Measurements from ENCODE around the gene LOXL4. TPM values are rescaled to one million over a fixed set of nuclear protein-coding genes. Genes with fewer than 3 reads are reported as not detected.

LOXL4 gene
- total RNA-seq, 1 experiment from 2014 or later = 1.3 TPM

DNA sequence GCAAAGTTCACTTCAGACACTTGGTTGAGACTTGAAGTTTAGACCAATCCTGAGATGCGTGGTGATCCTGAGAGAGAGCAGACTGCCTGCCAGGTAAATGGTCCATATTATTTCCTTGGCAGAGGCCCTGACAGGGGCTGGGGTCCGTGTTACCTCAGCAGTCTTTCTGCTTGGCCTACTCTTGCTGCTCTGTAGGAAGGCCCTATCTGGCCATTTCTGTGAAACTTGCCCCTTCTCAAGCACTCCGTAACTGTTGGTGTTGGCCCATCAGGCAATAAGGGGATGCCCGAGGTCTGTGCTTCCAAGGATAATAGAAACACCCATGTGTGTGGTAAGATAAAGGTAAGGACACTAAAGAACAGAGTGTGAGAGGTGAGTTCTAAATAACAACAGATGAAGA is 20.0 kb downstream of the LOXL4 start:
- Histone ChIP-seq H3K36me3 (ENCODE audit: control insufficient read depth in 1 of 2, insufficient read depth in 2 of 2, low read length in 2 of 2) (peaks cover 6 to 8% of the 10 kb centered on the region in 2 experiments; a peak in 2 of 4 replicates), H2AFZ (ENCODE audit: low read depth, low read length, poor library complexity, severe bottlenecking) (no peak overlapping the region), H3K4me3 (replicated peaks in 1 of 2; ENCODE audit: low read depth in 1 of 2, low read length in 2 of 2) (no peak overlapping the region), H3K27me3 (ENCODE audit: insufficient read depth, low read length) (no peaks in the 10 kb centered on the region), H3K9me2 (ENCODE audit: insufficient read depth) (no peaks in the 10 kb centered on the region), H3K27ac (ENCODE audit: low read depth, low read length) (no peak overlapping the region), H3K79me2 (ENCODE audit: insufficient read depth, low read length) (no peaks in the 10 kb centered on the region), H3K9me3 (ENCODE audit: control insufficient read depth in 1 of 2, insufficient read depth in 1 of 2, low read depth in 1 of 2, low read length in 2 of 2) (no peaks in the 10 kb centered on the region), H3K4me1 (ENCODE audit: control insufficient read depth in 1 of 2, insufficient read depth in 2 of 2, low read length in 2 of 2) (no peaks in the 10 kb centered on the region), H4K20me1 (ENCODE audit: insufficient read depth) (no peaks in the 10 kb centered on the region; the same call in 1 of the 2 replicates), H3K4me2 (ENCODE audit: low read length) (no peak overlapping the region), H3K9ac (ENCODE audit: low read length) (no peak overlapping the region)
- DNase-seq (ENCODE audit: low read depth, low spot score) (no peak), ATAC-seq (no peak)
- TF ChIP-seq SIN3A (IDR thresholded peaks at IDR 0.05; ENCODE audit: low read depth) (no peak), POLR2AphosphoS5 (IDR thresholded peaks at IDR 0.05; ENCODE audit: low read depth, low read length) (no peak), EGR1 (IDR thresholded peaks at IDR 0.05; ENCODE audit: low read depth) (no peak), YY1 (IDR thresholded peaks at IDR 0.05; ENCODE audit: extremely low read depth, insufficient replicate concordance, low read depth, low read length) (no peak), ZNF274 (IDR thresholded peaks at IDR 0.05; ENCODE audit: low read depth, low read length) (no peak), RAD21 (IDR thresholded peaks at IDR 0.05; ENCODE audit: low read depth) (no peak), MAX (IDR thresholded peaks at IDR 0.05) (no peak), JUND (IDR thresholded peaks at IDR 0.05) (no peak), FOSL1 (IDR thresholded peaks at IDR 0.05; ENCODE audit: low read depth) (no peak)
- POLR2A ChIA-PET = no interaction called here
- RAD21 ChIA-PET (ENCODE audit: low non-redundant PET in 1 of 2, low total read pairs in 2 of 2, uncharacterized antibody in 2 of 2, unreplicated experiment in 2 of 2) = no interaction called here
- BruUV-seq (replicated peaks) = no TSS peak
- intact Hi-C loops (cut with micrococcal nuclease) = no loop called here
- CTCF ChIA-PET = no interaction called here

DNA sequence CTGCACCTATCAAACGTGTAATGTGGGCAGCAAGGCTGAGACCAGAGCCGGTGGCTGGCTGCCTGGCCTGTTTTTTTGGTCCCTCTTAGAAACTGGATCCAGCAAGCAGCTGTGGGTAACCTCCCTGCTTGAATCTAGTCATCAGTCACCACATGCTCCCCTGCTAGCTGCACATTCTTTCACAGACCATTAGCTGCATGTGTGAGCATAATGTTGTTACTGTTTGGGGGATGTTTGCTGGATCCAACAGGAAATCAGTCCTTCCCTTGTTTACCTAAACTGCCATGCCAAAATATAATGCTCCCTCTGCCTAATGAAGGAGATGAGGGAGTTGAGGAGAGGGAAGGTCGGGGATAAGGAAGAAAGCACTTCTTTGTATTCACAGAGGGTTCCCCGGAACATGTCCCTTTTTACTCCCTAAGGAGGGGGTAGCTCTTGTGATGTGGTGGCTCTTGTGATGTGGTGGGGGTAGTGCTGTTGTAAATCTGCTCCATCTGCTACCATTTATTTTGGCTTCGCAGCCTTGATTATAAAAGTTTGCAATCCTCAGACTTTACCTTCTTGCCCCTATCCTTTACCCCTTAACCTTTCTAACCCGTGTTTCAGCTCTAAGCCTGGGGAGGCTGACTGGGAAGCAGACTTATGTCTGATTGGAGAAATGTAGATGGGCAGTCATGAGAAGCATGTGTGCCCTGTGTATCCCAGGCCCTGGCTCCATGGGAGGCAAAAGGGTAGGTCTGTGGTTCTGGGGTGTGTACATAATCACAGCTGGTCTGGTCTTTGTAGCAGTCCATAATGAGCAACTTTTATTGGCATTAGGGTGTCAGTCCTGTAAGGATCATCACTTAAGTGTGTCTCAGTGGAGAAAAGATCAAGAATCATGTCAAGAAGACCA is 20.8 kb downstream of the LOXL4 start:
- H3K79me2 ChIP-seq (ENCODE audit: insufficient read depth, low read length) = no peaks in the 10 kb centered on the region
- H3K4me2 ChIP-seq (ENCODE audit: low read length) = no peak overlapping the region
- CTCF ChIA-PET = interaction anchor here (1.1 kb wide), 1 partner anchor 62 kb away, joined by 7 read pairs; no protein-coding TSS in a partner anchor
- H3K9me2 ChIP-seq (ENCODE audit: insufficient read depth) = no peaks in the 10 kb centered on the region
- no peak for ATAC-seq
- H3K27me3 ChIP-seq (ENCODE audit: insufficient read depth, low read length) = no peaks in the 10 kb centered on the region
- H3K9ac ChIP-seq (ENCODE audit: low read length) = no peak overlapping the region
- POLR2A ChIA-PET = no interaction called here
- H3K9me3 ChIP-seq (ENCODE audit: control insufficient read depth in 1 of 2, insufficient read depth in 1 of 2, low read depth in 1 of 2, low read length in 2 of 2) = no peaks in the 10 kb centered on the region
- TF ChIP-seq POLR2AphosphoS5 (IDR thresholded peaks at IDR 0.05; ENCODE audit: low read depth, low read length) = no peak
- TF ChIP-seq YY1 (IDR thresholded peaks at IDR 0.05; ENCODE audit: extremely low read depth, insufficient replicate concordance, low read depth, low read length) = no peak
- no peak for TF ChIP-seq ZFX (IDR thresholded peaks at IDR 0.05)
- TF ChIP-seq CBX3 (IDR thresholded peaks at IDR 0.05; ENCODE audit: low read depth) = no peak
- TF ChIP-seq POLR2A (IDR thresholded peaks at IDR 0.05; ENCODE audit: borderline replicate concordance, extremely low read depth, insufficient read depth, insufficient read length) = no peak
- no peak for TF ChIP-seq CEBPB (IDR thresholded peaks at IDR 0.05; ENCODE audit: low read depth)
- no peak for TF ChIP-seq ATF3 (IDR thresholded peaks at IDR 0.05)
- no peak for TF ChIP-seq EZH2 (IDR thresholded peaks at IDR 0.05)
- TF ChIP-seq SRF (IDR thresholded peaks at IDR 0.05; ENCODE audit: low read depth) = no peak
- TF ChIP-seq, protein P1, sequence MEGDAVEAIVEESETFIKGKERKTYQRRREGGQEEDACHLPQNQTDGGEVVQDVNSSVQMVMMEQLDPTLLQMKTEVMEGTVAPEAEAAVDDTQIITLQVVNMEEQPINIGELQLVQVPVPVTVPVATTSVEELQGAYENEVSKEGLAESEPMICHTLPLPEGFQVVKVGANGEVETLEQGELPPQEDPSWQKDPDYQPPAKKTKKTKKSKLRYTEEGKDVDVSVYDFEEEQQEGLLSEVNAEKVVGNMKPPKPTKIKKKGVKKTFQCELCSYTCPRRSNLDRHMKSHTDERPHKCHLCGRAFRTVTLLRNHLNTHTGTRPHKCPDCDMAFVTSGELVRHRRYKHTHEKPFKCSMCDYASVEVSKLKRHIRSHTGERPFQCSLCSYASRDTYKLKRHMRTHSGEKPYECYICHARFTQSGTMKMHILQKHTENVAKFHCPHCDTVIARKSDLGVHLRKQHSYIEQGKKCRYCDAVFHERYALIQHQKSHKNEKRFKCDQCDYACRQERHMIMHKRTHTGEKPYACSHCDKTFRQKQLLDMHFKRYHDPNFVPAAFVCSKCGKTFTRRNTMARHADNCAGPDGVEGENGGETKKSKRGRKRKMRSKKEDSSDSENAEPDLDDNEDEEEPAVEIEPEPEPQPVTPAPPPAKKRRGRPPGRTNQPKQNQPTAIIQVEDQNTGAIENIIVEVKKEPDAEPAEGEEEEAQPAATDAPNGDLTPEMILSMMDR (IDR thresholded peaks at IDR 0.05 in 2 of 3, conservative IDR thresholded peaks at IDR 0.05 in 1 of 3; ENCODE audit: borderline replicate concordance in 1 of 3, insufficient read depth in 1 of 3, low read depth in 2 of 3, low read length in 2 of 3) = no peak
- intact Hi-C loops (cut with micrococcal nuclease) = no loop called here
- BruUV-seq (replicated peaks) = no TSS peak
- no peak overlapping the region for H3K27ac ChIP-seq (ENCODE audit: low read depth, low read length)
- H2AFZ ChIP-seq (ENCODE audit: low read depth, low read length, poor library complexity, severe bottlenecking) = no peak overlapping the region
- DNase-seq (ENCODE audit: low read depth, low spot score) = no peak
- no peaks in the 10 kb centered on the region for H3K4me1 ChIP-seq (ENCODE audit: control insufficient read depth in 1 of 2, insufficient read depth in 2 of 2, low read length in 2 of 2)
- H4K20me1 ChIP-seq (ENCODE audit: insufficient read depth) = no peaks in the 10 kb centered on the region; the same call in 1 of the 2 replicates
- H3K4me3 ChIP-seq (replicated peaks in 1 of 2; ENCODE audit: low read depth in 1 of 2, low read length in 2 of 2) = no peak overlapping the region
- RAD21 ChIA-PET (ENCODE audit: low non-redundant PET in 1 of 2, low total read pairs in 2 of 2, uncharacterized antibody in 2 of 2, unreplicated experiment in 2 of 2) = no interaction called here
- H3K36me3 ChIP-seq (ENCODE audit: control insufficient read depth in 1 of 2, insufficient read depth in 2 of 2, low read length in 2 of 2) = peaks cover 6 to 8% of the 10 kb centered on the region in 2 experiments; a peak in 2 of 4 replicates
